NCI-H2196 treated with DMSO at 0.1 percent for 48 hours (cell line): ENCODE results near the gene PHACTR4.
"Not testable (repeated sequence)": the region's sequence is repeated elsewhere in the genome, so short reads cannot be mapped to it uniquely, and the experiment has no call there.

Experiments used
- DNase-seq: peaks from one replicate; lab custom pipeline; 2025; ENCODE audit not compliant: unreplicated experiment; lab: John Stamatoyannopoulos, UW

The PHACTR4 gene

DNA sequence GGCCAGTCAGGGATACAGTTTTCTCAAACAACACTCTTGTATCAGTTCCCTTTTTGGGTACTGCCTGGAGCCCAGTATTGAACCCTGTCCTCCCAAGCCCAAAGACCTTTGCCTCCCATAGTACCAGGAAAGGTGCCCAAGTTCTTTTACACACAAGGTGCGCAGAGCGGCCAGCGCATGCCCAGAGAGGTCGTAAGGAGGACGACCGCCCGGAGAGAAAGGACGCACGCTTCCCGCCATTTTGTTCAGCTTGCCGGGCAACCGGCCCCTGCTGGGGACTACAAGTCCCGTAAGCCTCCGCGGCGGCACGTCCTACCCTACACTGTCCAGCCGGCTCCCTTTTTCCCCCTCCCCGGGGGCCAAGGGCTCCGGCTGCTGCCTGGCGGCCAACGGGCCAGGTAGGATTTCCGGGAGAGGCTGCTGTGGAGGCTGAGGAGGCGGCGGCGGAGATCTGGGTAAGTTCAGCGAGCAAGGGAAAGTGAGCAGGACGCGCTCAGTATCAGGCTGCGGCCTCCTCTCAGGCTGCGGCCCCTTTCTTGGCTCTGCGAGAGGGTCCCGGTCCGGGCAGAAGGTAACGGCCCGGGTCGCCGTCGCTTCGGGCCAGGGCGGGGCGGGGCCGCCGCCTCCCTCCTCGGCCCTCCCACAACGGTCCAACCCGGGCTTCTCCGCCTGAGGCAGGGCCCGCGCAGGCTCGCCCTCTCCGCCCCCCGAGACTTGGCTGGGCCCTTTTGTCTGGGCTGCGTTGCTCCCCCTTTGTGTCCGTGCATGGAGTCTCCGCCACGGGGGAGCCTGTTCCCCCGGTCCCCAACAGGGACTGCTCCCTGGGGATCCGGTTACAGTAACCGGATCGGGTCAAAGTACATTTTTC, at the start of gene PHACTR4:
PHACTR4 (plus strand) TSS at position 370 of the 868 bp plus-strand sequence. CDS start 37,708 bp downstream, outside the sequence.
- DNase-seq: peak; percentile 97

GRCh38 chr1:28322194-28322593, 47.3 kb upstream of the PHACTR4 start:
- DNase-seq: no peak

GRCh38 chr1:28323720-28324119, 45.8 kb upstream of the PHACTR4 start:
- no peak for DNase-seq

DNA sequence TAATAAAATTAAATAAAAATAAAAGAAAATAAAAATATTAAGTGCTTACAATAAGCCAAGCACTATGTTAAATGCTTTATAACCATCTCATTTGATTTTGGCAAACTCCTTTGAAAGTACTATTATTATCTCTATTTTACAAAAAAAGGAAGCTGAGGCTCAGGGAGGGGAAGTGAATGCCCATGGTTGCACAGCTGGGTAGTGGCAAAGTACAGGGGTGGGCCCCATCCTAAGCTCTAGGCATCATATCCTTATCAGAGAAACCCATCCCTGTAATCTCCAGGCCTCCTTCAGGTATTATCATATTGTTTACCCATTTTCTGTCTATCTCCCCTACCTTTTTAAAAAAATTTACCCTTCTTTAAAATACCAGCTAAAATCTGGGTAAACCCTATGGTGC, 43.0 kb upstream of the PHACTR4 start:
- DNase-seq: no peak

- DNase-seq: no peak
Measured at GRCh38 chr1:28326984-28327383, 42.6 kb upstream of the PHACTR4 start.

GRCh38 chr1:28327431-28327830, 42.1 kb upstream of the PHACTR4 start:
- DNase-seq: not testable (repeated sequence)

- DNase-seq: no peak
Measured at GRCh38 chr1:28328228-28328648, 41.3 kb upstream of the PHACTR4 start.

DNA sequence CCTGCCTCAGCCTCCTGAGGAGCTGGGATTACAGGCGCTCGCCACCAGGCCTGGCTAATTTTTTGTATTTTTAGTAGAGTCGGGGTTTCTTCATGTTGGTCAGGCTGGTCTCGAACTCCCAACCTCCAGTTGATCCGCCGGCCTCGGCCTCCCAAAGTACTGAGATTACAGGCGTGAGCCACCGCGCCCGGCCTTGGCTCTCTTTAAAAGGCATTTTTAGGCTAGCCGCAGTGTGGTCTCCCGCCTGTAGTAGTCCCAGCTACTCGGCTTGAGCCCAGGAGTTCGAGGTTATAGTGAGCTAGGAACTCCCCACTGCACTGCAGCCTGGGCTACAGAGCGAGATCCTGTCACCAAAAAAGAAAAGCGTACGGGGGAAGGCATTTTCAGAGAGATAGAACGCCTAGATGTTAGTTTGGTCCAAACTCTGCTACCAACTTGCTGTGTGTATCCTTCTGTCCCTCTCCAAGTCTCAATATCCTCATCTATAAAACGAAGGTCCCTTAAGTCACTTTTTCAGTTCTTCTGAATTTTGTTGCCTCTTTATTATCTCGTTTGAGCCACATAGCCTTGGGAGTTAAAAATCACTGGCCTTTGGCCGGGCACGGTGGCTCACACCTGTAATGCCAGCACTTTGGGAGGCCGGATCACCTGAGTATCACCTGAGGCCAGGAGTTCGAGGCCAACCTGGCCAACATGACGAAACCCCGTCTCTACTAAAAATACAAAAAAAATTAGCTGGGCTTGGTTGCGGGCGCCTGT, 40.0 kb upstream of the PHACTR4 start:
- no peak for DNase-seq

DNA sequence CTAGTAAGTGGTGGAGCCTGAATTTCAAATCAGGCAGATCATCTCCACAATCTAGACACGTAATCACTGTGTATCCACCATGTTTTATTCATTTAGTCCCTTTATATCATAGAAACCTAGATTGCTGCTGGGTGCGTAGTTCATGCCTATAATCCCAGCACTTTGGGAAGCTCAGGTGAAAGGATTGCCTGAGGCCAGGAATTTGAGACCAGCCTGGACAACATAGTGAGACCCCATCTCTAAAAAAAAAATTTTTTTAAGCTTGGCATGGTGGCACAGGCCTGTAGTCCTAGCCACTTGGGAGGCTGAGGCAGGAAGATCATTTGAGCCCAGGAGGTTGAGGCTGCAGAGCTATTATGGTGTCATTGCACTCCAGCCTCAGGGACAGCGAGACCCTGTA, 30.6 kb upstream of the PHACTR4 start:
- DNase-seq: no peak

DNA sequence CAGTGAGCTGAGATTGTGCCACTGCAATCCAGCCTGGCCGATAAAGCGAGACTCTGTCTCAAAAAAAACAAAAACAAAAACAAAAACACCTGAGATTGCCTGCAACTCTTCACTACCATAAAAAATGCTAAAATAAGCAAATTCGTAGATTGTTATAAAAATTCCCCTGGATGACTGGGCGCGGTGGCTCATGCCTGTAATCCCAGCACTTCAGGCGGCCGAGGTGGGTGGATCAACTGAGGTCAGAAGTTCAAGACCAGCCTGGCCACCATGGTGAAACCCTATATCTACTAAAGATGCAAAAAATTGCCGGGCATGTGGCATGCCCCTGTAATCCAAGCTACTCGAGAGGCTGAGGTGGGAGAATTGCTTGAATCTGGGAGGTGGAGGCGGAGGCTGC, 30.0 kb upstream of the PHACTR4 start:
- DNase-seq: no peak

DNA sequence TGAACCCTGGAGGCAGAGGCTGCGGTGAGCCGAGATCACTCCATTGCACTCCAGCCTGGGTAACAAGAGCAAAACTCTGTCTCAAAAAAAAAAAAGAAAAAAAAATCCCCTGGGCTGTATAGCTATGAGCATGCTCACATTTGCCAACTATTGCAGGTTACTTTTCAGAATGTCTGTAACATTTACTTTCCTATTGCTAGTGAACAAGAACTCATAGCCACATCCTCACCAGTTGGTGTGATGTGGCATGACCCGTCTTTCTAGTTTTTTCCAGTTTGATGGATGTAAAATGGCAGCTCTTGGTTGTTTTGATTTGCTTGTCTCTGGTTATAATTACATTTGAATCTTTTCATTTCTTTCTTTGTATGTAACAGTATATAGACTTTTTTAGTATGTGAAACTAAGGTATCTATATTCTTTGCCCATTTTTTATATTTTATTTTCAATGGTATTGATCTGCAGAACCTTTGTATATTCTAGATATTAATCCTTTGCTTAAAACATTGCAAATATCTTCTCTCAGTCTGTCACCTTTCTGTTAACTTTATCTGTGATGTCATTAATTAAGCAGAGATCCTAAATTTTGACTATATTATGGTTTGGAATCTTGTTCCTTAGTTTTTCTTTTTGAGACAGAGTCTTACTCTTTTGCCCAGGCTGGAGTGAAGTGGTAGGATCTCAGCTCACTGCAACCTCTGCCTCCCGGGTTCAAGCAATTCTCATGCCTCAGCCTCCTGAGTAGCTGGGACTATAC, 29.1 kb upstream of the PHACTR4 start:
- no peak for DNase-seq

DNA sequence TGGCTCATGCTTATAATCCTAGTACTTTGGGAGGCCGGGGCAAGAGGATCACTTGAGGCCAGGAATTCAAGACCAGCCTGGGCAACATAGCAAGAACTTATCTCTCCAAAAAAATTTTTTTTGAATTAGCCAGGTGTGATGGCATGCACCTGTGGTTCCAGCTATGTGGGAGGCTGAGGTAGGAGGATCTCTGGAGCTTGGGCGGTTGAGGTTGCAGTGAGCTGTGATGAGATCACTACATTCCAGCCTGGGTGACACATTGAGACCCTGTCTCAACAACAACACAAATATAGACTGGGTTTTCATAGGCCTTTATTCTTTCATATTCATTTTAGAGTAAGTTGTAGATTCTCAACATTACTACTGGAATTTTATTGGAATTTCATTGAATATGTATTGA, 27.9 kb upstream of the PHACTR4 start:
- DNase-seq: no peak

DNA sequence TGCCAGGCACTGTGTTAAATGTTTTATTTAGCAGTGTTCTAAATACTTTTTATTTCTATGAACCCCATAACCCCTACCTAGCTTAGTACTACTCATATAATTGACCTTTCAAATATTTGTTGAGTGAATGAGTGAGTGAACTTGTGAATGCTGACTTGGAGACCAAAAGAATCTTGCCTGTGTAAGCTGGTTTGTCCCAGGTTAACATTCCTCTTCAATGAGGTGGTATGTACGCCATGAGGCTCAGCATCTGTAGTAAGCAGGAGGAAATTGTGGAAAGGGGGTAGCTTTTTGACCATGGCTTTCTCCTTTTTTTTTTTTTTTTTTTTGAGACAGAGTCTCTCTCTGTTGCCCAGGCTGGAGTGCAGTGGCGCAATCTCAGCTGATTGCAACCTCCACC, 26.1 kb upstream of the PHACTR4 start:
- no peak for DNase-seq

DNA sequence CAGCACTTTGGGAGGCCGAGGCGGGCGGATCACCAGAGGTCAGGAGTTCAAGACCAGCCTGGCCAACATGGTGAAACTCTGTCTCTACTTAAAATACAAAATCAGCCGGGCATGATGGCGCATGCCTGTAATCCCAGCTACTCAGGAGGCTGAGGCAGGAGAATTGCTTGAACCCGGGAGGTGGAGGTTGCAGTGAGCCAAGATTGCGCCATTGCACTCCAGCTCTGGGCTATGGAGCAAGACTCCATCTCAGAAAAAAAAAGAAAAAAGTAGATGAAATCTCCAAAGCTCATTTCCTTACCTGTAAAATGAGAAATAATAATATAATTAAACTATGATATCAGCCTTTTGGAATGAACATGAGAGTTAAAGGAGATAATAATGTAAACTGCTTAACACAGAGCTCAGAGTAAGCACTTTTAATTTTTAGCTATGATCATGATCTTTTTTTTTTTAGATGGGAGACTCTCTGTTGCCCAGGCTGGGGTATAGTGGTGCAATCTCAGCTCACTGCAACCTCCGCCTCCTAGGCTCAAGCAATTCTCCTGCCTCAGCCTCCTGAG, 16.2 kb upstream of the PHACTR4 start:
- not testable (repeated sequence) for DNase-seq

DNA sequence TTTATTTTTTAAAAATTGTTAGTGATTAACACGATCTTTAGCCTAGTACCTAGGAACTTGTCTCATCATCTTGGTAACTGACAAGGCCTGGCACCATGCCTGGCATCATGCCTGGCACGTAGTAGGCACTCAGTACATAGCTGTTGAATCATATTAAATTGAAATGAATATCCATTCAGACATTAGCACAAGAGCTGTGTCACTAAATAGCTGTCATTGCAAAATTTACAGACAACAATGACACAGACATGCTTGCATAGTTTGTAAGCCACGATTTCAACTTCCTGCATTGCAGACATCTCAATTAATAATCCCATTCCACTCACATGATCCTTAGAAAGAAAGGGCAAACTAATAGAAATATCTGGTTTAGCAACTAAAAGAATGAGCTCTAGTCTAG, 15.4 kb upstream of the PHACTR4 start:
- DNase-seq: no peak

GRCh38 chr1:28358716-28359115, 10.8 kb upstream of the PHACTR4 start:
- DNase-seq: no peak

- peak; percentile 27 for DNase-seq
Measured at GRCh38 chr1:28359592-28360239, 9.8 kb upstream of the PHACTR4 start.

- no peak for DNase-seq
Measured at GRCh38 chr1:28364888-28365287, 4.7 kb upstream of the PHACTR4 start.

- no peak for DNase-seq
Measured at GRCh38 chr1:28365864-28366263, 3.7 kb upstream of the PHACTR4 start.

DNA sequence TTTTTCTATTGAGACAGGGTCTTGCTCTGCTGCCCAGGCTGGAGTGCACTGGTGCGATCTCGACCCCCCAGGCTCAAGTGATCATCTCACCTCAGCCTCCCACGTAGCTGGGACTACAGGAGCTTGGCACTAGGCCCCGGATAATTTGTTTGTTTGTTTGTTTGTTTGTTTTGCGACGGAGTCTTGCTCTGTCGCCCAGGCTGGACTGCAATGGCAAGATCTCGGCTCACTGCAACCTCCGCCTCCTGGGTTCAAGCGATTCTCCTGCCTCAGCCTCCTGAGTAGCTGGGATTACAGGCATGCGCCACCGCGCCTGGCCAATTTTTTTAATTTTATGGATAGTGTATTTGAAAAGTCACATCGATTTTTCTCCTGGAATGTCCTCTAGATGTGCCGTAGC, 932 bp upstream of the PHACTR4 start:
- DNase-seq: not testable (repeated sequence)
